Activated T-cell treated with anti-CD3 and anti-CD28 coated beads for 4 hours (primary cell): ENCODE data around the gene NCOA3.
A peak's percentile ranks its signal among the peaks of the same experiment; 100 is the strongest.

Experiments
- DNase-seq: peaks from one replicate; pipeline ENCODE4 v3.0.0-alpha.2; 2020

Gene NCOA3

GRCh38 chr20:47645632-47646031, 143.9 kb downstream of the NCOA3 start:
- DNase-seq = no peak

DNA sequence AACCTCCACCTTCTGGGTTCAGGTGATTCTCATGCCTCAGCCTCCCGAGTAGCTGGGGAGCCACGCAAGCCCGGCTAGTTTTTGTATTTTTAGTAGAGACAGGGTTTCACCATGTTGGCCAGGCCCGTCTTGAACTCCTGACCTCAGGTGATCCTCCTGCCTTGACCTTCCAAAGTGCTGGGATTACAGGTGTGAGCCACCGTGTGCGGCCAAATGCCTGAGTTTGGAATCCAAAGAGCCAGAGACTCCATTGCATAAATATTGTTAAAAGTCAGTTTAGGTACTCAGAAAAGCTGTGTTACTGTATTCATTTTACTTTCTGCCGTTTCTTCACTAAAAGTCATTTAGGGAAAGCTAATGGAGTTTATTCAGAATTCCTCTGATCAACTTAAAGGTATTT, 146.3 kb downstream of the NCOA3 start:
- no peak for DNase-seq

DNA sequence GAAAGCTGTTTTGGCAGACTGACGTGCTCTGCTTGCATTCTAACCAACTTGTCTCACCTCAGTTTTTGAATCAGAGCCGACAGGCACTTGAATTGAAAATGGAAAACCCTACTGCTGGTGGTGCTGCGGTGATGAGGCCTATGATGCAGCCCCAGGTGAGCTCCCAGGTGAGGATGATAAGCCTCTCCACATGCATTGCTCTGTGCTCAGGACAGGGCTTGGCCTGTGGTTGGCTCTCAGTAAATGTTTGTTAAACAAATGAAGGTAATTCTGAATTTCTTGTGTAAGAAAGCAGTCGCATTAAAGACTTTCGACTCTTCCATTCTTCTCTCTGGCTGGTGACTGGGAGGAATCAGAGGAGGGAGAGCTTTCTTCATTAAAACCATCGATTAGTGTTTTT, 147.3 kb downstream of the NCOA3 start:
- DNase-seq = no peak

DNA sequence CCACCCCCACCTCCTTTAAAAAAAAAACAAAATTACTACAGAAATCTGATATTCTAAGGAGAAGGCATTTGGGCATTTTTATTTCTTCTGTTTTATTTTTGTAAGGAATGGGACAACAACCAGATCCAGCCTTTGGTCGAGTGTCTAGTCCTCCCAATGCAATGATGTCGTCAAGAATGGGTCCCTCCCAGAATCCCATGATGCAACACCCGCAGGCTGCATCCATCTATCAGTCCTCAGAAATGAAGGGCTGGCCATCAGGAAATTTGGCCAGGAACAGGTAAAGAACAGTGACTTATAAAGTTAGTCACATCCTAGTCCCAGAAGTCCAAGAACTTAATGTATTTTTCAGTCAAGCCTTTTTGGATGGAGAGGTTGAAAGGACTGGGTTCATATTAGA, 150.6 kb downstream of the NCOA3 start:
- no peak for DNase-seq

GRCh38 chr20:47652794-47653193, 151.1 kb downstream of the NCOA3 start:
- DNase-seq = no peak

DNA sequence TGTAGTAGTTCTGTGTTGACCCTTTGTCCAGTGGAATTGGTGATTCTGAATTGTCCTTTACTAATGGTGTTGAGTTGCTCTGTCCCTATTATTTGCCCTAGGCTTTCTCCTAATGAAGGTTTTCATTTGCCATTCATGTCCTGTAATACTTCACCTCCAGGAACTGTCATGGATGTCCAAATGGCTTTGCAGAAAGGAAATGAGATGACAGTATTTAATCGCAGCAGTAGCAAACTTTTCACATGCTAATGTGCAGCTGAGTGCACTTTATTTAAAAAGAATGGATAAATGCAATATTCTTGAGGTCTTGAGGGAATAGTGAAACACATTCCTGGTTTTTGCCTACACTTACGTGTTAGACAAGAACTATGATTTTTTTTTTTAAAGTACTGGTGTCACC, 152.2 kb downstream of the NCOA3 start:
- no peak for DNase-seq

DNA sequence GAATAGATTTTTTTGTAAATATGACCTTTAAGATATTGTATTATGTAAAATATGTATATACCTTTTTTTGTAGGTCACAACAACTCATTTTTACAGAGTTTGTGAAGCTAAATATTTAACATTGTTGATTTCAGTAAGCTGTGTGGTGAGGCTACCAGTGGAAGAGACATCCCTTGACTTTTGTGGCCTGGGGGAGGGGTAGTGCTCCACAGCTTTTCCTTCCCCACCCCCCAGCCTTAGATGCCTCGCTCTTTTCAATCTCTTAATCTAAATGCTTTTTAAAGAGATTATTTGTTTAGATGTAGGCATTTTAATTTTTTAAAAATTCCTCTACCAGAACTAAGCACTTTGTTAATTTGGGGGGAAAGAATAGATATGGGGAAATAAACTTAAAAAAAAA, 152.7 kb downstream of the NCOA3 start:
- DNase-seq = no peak

GRCh38 chr20:47655635-47656034, 153.9 kb downstream of the NCOA3 start:
- no peak for DNase-seq

GRCh38 chr20:47656318-47656717, 154.6 kb downstream of the NCOA3 start:
- DNase-seq = no peak

GRCh38 chr20:47659904-47660601, 158.4 kb downstream of the NCOA3 start:
- no peak for DNase-seq

- DNase-seq = no peak
Observed at GRCh38 chr20:47660602-47660905, 158.9 kb downstream of the NCOA3 start.

GRCh38 chr20:47660983-47661700, 159.5 kb downstream of the NCOA3 start:
- no peak for DNase-seq

- DNase-seq = no peak
Observed at GRCh38 chr20:47661714-47662113, 160.0 kb downstream of the NCOA3 start.

GRCh38 chr20:47662483-47663353, 161.0 kb downstream of the NCOA3 start:
- DNase-seq = no peak

- peak; percentile 66 for DNase-seq
Observed at GRCh38 chr20:47663354-47664067, 161.8 kb downstream of the NCOA3 start.

GRCh38 chr20:47664068-47664437, 162.4 kb downstream of the NCOA3 start:
- no peak for DNase-seq

DNA sequence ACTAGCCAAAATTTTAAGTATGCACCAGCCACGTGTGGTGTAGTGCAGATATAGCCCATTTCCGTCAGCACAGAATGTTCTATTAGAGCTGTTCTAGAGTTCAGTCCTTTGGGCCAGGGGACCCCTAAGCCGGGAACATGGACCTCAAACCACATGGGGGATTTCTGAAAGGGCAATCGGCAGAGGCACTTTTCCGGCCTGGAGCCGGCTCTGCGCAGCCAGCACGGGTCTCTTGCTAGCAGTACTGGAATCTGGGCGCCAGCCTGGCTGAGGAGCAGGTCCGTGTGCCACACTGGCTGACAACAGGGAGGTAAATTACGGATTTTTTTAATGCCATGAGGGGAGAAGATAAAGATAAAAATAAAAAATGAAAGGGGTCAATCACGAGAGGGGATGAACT, 163.1 kb downstream of the NCOA3 start:
- no peak for DNase-seq

DNA sequence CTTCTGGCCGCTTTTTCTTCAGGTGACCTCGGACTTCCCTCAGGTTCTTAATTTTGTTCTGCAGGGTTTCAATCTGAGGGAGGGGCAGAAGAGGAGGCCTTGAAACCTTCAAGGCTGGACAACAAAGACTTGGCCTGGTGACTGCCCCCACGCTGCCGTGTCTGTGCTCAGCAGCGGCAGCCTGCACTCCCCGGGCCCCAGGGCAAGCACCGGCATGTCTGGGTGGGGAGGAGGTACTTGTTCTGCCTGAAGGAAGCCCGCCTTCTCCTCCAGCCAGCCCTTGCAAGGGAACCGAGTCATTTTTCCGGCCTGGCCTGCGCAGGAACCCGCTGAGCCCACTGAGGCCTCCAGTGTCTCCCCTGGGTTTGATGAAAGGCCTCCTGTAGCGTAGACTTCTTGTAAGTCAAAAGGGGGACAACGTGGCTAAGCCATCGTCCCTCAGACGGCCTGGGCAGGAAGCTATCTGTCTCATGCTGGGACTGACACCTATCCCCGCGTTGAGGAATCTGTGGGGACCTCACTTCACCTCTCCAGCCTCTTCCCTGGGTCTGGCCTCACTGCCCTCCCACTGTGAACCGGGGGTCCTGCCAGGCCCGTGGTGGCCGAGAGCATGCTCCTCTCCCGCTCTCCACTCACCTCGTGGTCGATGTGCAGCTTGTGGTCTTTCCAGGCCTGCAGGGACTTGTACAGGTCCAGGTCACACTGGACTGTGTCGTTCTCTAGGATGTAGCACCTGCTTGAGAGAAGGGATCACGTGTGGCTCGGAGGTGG, 163.7 kb downstream of the NCOA3 start:
- DNase-seq = no peak

- no peak for DNase-seq
Observed at GRCh38 chr20:47666304-47666703, 164.6 kb downstream of the NCOA3 start.

- no peak for DNase-seq
Observed at GRCh38 chr20:47667086-47667485, 165.4 kb downstream of the NCOA3 start.

DNA sequence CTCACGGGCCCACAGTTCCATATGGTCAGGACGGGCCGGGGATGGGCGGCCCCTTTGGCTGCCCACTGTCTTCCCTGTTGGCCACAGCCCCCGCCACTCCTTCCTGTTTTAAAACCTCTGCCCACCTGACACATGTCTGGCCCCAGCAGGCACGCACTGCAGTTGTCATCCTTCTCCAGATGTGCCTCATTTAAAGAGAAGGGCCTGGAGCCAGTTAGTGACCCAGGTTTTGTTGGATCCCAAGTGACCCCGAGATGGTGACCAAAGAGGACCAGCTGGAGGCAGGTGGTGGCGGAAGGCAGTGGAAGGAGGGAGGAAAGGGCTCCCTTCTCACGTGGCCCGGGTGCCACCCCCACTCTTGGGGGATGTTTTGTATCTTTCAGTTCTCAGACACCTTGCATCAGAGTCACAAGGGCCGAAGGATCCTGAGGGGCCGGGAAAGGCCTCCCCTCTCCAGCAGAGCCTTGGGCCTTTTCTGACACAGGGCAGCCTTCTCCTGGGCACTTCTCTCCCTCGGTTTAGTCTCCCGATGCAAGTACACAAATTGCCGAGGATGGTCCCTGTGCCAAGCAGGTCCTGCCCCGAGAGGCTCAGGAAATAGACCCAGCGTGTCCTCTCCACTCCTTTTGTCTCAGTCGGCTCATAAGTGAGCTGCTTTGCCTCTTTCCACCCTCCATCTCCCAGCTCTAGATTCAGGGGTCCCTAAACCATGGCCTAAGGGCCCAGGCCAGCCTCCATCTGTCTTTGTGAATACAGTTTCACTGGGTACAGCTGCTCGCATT, 166.0 kb downstream of the NCOA3 start:
- DNase-seq = no peak
